NCI-H2227 (cell line): Measurements from ENCODE around the gene CYP3A7.
"Not testable (repeated sequence)": the region's sequence is repeated elsewhere in the genome, so short reads cannot be mapped to it uniquely, and the experiment has no call there.

Experiments
- DNase-seq: peaks from one replicate; lab custom pipeline; 2025; ENCODE audit not compliant: unreplicated experiment; lab: John Stamatoyannopoulos, UW

Gene CYP3A7

DNA sequence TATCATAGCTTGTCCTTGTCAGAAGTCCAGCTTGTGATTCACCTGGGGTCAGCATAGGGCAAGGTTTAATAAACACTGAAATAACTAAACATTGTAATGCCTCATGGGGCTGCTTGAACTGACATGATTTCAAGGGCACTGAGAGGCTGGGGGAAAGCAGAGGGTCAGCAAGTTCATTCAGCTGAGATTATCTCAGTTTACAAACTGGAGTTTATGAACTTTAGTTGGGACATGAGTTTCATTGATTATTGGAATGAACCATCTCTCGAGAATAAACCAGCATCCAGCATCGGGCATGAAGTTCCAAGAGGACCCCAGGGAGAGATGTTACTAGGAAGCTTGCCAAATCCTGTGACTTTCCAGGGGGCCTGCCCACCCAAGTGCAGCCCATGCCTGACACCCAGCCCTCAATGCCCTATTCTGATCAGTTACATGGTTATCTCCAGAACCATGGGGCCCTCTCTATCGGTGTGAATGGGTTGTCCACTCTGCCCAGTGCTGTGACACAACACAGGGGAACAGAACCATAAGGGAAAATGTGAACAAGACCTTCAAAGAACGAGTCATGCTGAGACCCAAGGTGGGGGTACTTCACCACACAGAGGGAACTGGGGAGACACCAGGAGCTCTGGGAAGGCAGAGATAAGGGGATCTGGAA lies 7.9 kb upstream of the CYP3A7 start:
- DNase-seq = no peak

GRCh38 chr7:99741441-99741795 lies 6.4 kb upstream of the CYP3A7 start:
- DNase-seq = no peak

- no peak for DNase-seq
Observed at GRCh38 chr7:99740573-99741440, 5.8 kb upstream of the CYP3A7 start.

DNA sequence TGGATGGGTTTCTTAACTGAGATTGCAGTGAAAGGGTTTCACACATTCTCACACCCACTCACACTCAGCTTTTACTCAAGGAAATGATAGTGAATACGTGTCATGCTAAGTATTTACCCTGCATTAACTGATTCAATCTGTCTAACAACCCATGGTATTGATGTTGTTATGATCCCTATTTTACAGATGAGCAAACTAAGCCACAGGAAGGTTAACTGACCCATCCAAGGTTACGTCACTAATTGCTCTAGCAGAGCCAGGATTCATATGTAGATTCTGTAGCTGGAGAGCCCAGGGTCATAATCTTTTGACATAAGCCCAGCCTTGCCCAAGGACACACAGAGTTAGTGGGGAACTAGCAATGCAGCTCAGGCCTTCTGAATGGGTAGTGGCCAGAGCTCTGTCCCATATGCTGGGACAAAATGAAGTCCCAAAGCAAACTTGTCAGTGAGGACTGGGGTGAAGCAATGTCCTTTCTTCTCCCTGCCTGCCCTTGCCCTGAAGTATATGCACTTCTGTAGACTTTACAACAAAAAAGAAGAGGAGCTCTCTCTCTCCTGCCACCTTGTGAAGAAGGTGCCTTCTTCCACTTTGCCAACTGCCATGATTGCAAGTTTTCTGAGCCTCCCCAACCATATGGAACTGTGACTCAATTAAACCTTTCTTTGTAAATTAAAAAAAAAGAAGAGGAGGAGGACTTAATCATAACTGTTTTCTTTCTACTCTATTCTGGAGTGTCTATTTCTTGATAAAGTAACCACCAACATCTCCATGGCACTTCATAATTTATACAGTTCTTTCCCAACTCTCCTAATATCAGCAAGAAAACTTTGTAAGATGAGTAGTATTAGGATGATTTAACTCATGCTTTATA lies 4.9 kb upstream of the CYP3A7 start:
- DNase-seq = no peak

DNA sequence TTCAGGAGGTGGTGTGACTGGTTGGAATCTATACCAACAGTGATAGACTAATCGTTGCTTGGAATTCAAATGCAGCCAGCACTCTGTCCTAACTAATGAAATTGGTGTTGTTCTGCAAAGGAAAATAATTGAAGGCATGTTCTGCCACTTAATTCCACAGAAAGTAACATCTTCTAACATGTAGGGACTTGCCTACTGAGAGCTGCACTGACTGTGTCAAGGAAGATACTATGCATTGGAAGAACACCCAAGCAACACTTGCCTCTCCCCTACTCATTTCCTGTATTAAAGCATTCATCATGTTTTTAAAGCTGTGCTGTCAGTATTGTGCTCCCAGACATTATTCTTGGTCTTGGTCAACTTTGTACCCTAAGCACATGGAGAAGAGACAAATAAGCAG lies 2.7 kb upstream of the CYP3A7 start:
- peak; percentile 19 for DNase-seq

- not testable (repeated sequence) for DNase-seq
Observed at GRCh38 chr7:99736667-99737066, 1.7 kb upstream of the CYP3A7 start.

- DNase-seq = no peak
Observed at GRCh38 chr7:99733448-99733847, 1.5 kb downstream of the CYP3A7 start.

GRCh38 chr7:99733003-99733402 lies 2.0 kb downstream of the CYP3A7 start:
- no peak for DNase-seq

DNA sequence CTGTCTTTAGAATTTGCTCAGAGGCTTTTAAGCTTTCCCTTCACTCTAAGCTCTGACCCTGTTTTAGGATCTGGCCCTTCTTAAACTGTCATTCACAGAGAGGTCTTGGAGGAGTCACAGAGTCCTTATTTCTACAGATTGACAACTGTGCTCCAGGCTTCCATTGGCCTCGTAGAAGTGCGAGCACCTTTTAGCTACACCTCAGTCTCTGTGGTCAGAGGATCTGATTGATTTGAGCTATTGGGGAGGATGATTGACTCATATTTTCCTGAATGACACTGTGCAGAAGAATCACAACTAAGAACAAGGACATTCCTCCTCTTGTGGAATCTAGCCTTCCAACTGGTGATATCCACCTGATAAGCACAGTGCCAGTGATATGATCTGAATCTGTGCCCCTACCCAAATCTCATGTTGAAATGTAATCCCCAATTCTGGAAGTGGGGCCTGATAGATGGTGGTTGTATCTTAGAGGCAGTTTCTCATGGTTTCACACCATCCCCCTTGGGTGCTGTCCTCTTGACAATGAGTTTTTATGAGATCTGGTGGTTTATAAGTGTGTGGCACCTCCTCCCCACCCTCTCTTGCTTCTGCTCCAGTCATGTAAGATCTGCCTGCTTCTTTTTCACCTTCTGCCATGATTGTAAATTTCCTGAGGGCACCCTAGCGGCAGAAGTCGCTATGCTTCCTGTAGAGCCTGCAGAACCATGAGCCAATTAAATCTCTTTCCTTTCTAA lies 3.2 kb downstream of the CYP3A7 start:
- DNase-seq = no peak

DNA sequence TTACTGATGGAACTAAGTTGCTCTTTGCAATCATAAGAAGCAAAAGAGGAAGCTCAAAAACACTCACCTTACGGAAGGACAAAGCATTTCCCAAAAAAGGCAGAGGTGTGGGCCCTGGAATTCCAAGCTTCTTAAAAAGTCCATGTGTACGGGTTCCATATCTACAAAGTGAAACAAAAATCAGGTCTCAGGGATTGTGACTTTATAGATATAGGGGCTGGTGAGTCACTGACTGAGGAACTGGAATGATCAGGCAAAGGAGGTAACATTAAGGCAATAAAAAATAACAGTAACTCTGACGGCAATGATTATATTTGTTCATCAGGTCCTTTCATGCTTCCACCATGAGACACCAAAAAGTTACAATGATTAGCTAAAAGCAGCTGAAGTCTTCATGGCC lies 4.0 kb downstream of the CYP3A7 start:
- DNase-seq = no peak

DNA sequence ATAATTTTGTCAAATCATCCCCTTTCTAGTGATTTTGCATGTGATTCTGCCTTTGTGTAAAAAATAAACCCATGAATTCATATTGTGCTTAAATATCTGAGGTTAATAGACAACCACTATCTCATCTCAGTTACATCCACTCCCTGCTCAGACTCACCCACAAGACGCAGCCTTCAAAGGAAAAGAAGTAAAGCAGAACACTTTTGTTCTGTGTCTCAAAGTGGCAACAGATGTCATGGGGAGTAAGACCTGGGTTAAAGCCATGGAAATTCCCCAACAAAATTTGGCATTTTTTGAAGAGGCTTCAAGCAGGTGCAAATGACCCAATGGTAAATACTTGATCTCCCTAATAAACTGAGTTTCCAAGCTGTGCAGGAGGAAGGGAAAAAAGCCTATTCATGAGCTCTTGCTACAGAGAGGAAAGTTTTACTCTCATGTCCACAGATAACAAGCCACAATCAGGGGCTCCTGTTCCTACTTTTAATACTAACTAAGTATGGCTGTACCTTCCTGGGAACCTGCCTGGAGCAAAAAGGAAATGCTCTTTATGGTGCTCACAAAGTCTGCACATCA lies 4.7 kb downstream of the CYP3A7 start:
- no peak for DNase-seq

DNA sequence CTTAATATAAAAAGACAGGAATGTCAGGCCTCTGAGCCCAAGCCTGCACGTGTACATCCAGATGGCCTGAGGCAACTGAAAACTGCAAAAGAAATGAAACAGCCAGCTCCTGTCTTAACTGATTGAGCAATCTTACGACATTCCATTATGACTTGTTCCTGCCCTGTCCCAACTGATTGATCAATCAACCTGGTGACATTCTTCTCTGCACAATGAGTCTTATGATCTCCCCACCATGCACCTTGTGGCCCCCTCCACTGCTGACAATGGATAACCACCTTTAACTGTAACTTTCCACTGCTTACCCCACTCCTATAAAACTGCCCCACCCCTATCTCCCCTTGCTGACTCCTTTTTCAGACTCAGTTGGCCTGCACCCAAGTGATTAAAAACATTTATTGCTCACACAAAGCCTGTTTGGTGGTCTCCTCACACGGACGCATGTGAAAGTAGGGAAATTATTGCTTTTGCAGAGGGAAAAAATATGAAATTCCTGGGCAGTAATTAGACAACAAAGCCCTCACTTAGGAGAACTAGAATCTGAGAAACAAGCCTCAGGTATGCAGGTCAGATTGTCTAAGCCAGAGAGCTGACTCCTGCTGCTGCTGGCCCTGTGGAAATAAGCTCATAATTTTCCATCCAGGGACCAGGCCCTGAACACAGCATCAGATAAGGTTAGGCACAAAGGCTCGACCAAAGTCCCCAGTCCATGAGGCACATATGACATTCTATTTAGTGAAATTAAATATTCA lies 5.3 kb downstream of the CYP3A7 start:
- no peak for DNase-seq

DNA sequence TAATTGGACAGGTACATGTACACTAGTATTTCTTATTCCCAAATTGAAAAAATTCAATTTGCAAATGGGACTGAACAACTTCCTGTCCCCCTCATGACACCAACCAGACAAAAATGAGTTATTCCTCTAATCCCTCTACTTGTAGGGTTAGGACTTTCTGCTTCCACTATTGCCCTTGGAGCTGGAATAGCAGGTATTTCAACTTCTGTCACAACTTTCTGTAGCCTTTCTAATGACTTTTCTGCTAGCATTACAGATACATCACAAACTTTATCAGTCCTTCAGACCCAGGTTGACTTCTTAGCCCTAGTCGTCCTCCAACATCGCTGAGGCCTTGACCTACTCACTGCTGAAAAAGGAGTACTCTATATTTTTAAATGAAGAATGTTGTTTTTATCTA lies 6.4 kb downstream of the CYP3A7 start:
- DNase-seq = no peak

DNA sequence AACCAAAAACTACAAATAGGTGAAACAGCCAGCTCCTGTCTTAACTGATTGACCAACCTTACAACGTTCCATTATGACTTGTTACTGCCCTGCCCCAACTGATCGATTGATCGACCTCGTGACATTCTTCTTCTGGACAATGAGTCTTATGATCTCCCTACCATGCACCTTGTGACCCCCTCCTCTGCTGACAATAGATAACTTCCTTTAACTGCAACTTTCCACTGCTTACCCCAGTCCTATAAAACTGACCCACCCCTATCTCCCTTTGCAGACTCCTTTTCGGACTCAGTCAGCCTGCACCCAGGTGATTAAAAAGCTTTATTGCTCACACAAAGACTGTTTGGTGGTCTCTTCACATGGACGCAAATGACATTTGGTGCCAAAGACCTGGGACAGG lies 11.8 kb downstream of the CYP3A7 start:
- DNase-seq = not testable (repeated sequence)

- DNase-seq = no peak
Observed at GRCh38 chr7:99720800-99721595, 14.0 kb downstream of the CYP3A7 start.

- no peak for DNase-seq
Observed at GRCh38 chr7:99719996-99720769, 14.8 kb downstream of the CYP3A7 start.

DNA sequence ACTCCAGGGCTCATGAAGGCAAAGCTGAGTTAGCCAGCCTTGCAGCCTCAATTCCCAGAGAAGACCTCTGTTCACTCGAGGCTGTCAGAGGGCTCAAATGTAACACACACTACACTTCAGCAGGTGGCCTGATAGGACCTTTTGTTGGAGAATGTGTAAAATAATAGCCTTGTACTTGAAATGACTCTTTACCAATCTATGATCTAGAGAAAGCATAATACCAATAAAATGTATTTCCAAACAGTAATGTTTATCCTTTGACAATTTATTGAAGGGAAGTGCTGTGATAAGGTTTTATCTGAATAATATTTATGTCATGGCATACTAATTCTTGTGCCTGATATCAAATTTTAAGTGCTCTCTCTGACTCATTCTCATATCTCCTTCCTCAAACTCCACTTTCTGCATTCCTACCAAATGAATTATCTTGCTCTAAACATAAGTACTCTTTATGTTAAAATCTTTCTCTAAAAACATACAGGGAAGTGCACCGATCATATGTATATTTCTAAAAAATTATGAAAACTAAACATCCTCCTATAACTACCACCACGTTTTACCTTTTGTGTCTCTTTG lies 20.9 kb downstream of the CYP3A7 start:
- DNase-seq = no peak
